GM13976 (cell line): ENCODE measurements around the gene SMAD2.

Source experiments
- DNase-seq: peaks from one replicate; pipeline ENCODE4 v3.0.0; 2012; ENCODE audit warnings: low spot score
- in situ Hi-C: fragments of 300-500 bp; cut with MboI; formaldehyde crosslinking; loops from one replicate; pipeline ENCODE4 v1.12.0; 2022; ENCODE audit warnings: low sequenced_read_pairs, mixed read lengths, inconsistent platforms; ENCODE audit not compliant: unreplicated experiment
- TF ChIP-seq, protein P1 (sequence below): IDR thresholded peaks from 2 replicates; pipeline ENCODE4 v1.5.1; 2012; ENCODE audit warnings: borderline replicate concordance, mild to moderate bottlenecking; ENCODE audit not compliant: insufficient read depth; ENCODE audit errors: extremely low read depth, missing control alignments, control extremely low read depth

Gene SMAD2

DNA sequence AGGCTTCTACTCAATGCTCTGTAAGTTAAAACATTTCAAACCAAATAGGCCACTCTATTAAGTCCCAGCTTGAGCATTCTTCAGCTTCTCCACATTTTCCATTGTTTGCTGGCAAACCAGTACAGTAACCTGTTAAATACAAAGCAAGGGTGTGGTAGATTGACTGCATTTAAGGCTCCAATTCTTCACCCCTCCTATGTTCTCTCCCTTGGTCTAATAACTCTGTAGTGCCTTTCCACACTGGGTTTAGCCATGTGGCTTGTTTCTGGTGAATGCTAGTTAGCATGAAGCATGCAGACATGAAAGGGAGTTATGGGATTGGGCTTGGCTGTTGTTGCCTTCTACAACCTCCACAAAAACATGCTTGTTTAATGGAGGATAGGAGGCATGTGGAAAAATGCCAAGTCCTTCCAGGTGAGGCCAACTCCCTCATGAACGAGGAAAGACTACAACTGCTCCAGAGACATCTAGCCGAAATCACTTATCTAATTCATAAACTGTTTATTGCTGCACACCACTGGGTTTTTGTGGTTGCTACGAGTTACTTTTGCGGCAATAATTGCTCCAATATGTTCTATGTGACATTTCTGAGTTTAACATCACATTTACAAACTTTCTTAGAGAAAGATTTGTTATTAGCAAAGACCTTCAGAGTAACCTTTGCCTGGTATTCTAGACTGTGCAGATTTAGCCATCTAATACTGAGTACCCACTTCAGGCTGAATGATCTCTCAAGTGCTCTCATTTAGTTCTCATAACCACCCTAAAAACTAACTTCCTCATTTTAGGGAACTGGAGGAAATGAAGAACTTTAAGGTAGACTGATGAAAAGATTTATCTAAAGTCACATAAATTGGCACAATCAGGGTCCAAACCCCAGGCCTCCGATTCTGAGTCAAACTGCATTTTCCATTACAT, 104.0 kb downstream of the SMAD2 start:
- in situ Hi-C loops, result no loop called here
- TF ChIP-seq, protein P1, sequence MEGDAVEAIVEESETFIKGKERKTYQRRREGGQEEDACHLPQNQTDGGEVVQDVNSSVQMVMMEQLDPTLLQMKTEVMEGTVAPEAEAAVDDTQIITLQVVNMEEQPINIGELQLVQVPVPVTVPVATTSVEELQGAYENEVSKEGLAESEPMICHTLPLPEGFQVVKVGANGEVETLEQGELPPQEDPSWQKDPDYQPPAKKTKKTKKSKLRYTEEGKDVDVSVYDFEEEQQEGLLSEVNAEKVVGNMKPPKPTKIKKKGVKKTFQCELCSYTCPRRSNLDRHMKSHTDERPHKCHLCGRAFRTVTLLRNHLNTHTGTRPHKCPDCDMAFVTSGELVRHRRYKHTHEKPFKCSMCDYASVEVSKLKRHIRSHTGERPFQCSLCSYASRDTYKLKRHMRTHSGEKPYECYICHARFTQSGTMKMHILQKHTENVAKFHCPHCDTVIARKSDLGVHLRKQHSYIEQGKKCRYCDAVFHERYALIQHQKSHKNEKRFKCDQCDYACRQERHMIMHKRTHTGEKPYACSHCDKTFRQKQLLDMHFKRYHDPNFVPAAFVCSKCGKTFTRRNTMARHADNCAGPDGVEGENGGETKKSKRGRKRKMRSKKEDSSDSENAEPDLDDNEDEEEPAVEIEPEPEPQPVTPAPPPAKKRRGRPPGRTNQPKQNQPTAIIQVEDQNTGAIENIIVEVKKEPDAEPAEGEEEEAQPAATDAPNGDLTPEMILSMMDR, result no peak
- DNase-seq, result no peak

DNA sequence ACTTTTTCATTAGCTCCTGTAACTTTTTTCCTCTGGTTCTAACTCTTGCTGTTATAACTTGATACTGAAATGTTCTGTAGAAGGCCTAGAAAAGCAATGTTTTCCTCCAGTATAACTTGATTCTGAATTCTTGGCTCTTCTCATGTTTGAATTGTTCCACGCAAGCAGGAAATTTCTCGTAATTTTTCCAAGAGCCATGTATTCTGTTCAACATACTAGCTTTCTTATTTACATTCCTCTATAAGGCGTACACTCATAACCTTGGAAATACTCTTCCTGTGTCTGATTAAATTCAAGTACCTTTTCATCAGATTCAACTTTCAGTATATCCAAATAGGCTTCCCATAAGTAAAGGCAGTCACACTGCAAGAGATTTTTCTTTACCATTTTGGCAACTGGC, 109.1 kb downstream of the SMAD2 start:
- DNase-seq, result no peak
- TF ChIP-seq, protein P1, result no peak
- in situ Hi-C loops, result no loop called here

DNA sequence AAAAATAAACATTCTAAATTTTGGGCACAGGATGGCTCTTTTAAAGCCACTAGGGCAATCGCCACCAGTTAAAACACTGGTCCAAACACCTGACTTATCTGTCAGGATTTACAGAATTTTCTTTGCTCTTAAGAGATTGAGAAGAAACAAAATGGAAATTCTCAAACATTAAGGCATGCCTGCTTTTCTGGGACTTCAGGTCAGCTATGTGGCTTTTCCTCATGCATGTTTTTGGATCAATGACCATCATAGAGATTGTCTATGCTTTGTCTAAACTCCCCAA, 112.7 kb downstream of the SMAD2 start:
- TF ChIP-seq, protein P1, result no peak
- in situ Hi-C loops, result no loop called here
- no peak for DNase-seq

DNA sequence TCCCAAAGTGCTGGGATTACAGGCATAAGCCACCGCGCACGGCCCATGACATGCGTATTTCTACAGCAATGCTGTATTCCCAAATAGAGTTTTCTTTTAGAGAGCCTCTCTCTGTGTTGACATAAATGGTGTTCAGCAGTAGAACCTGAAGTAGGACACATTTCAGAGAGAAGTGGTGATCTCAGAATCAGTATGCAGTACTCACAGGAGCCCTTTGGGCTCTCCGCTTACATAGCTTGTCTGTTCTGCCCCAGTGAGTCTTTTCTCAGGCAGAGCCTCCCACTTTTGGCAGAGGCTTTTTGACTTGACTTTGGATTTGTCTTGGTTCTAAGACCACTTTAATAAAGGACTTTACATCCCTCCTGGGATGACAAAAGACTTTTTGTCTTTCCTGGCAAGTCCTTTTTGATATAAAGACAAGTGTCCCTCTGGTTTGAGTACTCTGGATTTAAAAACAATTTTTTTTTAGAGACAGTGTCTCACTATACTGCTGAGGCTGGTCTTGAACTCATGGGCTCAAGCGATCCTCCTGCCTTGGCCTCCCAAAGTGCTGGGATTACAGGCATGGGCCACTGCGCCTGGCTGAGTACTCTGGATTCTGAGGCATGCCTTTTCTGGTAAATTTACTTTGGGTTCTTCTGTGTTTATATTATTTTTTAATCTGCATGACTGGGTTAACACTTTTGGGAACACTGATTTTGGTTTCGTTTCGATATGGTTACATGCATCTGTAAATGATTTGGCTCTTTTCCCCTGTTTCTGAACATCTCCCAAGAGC, 113.3 kb downstream of the SMAD2 start:
- TF ChIP-seq, protein P1, result no peak
- in situ Hi-C loops, result no loop called here
- no peak for DNase-seq

DNA sequence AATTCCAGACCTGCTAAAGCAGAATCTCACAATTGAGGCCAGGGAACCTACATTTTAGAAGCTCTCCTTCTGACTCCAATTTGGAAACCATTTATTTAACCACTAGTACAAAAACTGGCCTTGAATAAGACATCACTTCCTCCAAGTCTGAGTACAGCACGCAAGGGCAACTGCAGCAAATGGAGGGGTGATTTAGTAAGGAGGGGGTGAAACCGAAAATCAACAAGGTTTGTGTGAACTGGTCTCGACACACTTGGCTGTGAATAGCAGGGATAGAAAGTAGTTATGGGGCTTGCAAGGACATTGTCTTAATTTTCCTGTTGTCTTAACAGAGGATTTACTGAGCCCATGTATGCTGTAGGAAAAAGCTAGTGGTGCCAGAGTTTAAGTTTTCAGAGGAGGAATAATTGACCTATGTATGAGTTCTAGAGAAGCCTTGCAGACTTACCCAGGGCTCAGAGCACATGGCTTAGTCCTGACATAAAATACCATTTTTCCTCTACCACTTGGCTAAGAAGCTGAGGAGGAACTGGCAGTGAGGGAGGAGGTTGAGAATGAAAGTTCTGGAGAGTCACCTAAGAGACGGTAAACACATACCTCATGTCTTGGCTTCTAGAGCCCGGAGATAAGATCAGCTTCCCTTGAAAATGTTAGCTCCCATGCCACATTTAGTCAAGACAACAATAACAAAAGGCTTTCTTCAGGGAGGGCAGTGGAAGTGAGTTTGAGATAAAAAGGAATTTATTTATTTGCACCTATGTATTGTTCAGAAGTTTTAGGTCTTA, 114.8 kb downstream of the SMAD2 start:
- TF ChIP-seq, protein P1, result no peak
- in situ Hi-C loops, result no loop called here
- DNase-seq, result no peak

DNA sequence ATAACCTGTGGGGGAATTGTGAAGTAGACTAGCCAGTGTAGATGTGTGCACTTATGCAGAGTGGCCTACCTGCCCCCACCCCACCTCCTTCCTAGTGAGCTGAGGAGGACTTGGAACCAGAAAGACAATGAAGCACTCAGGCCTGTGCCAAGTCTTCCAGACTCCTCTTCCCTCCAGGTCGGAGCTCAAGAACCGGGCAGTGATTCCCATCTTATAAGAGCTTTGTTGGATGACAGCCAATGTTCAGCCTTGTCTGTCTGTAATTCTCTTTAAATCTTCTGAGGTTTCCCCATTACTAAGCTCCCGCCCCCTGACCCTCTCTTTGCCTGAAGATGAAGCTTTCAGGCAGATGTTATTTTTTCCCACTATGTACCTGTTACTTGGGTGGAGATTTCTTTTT, 121.0 kb downstream of the SMAD2 start:
- TF ChIP-seq, protein P1, result no peak
- DNase-seq, result no peak
- in situ Hi-C loops, result no loop called here
